SW480 (cell line): ENCODE results near the gene ATP11C.
"Not testable (repeated sequence)": the region's sequence is repeated elsewhere in the genome, so short reads cannot be mapped to it uniquely, and the experiment has no call there.

Experiments used
- DNase-seq: peaks from one replicate; pipeline ENCODE4 v3.0.0-alpha.2; 2016; ENCODE audit warnings: low spot score

The ATP11C gene

DNA sequence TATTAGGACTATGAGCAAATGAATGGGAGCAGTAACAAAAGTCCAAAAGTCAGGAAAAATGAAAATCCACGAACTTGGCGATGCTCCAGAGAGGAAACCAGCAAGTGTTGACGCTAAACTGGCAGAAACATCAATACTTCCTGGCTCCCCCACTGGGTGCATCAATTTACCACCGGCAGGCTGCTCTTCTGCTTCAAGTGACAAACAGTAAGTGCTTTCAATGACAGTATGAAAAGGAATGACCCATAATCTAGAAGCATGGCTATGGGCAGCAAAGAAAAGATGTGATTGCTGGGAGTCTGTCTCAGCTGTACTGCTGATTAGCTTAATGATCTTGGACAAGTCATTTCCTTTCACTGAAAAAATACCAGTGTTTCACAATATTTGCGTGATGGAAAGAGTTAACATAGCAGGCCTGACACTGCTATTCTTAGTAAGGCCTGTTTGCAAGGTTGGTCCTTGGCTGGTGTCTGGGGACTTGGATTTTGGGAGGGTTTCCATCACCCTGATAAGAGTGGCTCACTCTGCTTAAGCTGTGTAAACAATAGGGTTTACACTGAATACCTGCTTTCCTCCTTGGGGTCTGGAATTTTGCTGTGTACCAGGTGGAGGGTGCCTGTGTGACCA lies 8.7 kb downstream of the ATP11C start:
- DNase-seq = no peak

- not testable (repeated sequence) for DNase-seq
Measured at GRCh38 chrX:139921142-139921541, 11.7 kb downstream of the ATP11C start.

DNA sequence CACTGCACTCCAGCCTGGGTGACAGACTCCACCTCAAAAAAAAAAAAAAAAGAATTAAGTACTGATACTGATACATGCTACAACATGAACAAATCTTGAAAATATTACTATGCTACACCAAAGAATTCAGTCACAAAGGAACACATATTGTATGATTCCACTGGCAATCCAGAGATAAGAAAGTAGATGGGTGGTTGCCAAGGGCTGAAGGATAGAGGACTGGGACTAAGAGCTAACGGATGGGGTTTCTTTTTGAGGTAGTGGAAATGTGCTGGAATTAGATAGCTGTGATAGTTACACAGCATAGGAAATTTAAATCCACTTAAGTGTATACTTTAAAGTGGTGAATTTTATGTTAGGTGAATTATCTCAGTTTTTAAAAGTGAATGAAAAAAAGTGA lies 12.5 kb downstream of the ATP11C start:
- no peak for DNase-seq

DNA sequence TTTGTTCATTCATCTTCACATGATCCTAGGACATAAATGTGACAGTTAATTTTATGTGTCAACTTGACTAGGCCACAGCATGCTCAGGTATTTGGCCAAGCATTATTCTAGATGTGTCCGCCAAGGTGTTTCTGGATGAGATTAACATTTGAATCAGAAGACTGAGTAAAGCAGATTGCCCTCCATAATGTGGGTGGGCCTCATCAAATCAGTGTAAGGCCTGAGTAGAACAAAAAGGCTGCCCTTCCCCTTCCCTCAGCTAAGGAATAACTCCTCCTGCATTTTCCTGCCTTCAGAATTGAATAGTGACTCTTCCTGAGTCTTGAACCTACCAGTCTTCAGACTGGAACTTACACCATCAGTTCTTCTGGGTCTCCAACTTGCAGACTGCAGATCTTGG lies 18.4 kb downstream of the ATP11C start:
- DNase-seq = no peak

DNA sequence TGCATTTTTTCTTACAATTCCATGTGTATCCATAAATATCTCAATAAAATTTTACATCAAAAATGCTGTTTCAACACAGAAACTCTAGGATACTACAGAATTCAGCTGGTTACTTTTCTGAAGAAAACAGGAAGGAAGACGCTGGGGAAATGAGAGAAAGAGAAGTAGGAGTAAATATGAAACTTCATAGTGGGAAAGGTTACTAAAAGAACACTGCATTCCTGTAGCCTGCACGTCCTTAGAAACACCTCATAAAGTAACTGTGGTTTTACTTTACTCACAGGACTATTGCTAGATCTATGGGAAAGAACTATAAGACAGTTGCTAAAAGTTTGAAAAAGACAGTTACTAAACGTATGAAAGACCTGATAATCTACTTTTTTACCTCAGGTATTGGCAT lies 23.1 kb downstream of the ATP11C start:
- DNase-seq = no peak

- DNase-seq = no peak
Measured at GRCh38 chrX:139907078-139907477, 25.8 kb downstream of the ATP11C start.

- DNase-seq = peak; percentile 89
Measured at GRCh38 chrX:139905743-139906142, 27.1 kb downstream of the ATP11C start.

GRCh38 chrX:139905051-139905450 lies 27.8 kb downstream of the ATP11C start:
- DNase-seq = no peak

- no peak for DNase-seq
Measured at GRCh38 chrX:139903210-139903609, 29.6 kb downstream of the ATP11C start.

GRCh38 chrX:139902559-139902958 lies 30.3 kb downstream of the ATP11C start:
- DNase-seq = no peak

DNA sequence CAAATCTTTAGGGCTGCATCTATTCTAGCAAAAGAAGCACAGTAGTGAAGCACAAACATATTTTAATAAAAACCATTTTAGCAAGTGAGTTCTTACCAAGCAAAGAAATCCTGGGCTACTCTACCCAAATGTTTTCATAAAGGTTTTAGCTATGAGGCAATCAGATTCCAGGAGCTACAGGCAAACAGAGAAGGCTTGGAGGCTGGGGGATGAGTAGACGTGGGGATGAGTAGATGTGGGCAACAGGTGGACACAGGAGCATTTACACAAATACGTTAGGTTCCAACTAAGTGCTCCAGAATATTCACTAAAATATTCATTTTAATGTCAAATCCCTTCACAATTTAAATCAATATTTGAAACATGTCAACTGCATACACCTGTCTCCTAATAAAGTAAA lies 34.5 kb downstream of the ATP11C start:
- no peak for DNase-seq

- DNase-seq = no peak
Measured at GRCh38 chrX:139892512-139892911, 40.3 kb downstream of the ATP11C start.

- no peak for DNase-seq
Measured at GRCh38 chrX:139890991-139891700, 41.7 kb downstream of the ATP11C start.

GRCh38 chrX:139889760-139890159 lies 43.1 kb downstream of the ATP11C start:
- DNase-seq = no peak

GRCh38 chrX:139883984-139884383 lies 48.9 kb downstream of the ATP11C start:
- no peak for DNase-seq

DNA sequence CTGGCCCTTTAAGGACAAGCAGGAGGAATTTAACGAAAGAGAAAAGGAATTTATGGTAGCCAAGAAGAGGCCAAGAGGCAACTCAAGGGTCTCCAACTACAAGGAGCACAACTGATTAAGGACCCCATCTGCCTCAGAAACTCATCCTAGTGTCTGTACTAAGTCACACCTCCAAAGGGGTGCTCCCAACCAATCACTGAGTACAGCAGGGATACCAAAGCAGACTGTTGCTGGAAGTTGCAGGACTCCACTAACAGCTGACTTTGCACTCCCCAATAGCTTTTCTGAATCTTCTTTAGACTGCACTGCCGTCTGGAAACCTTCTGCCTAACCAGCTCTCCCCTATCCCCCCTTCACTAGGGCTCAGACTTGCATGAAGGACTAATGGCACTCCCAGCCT lies 50.6 kb downstream of the ATP11C start:
- DNase-seq = no peak

DNA sequence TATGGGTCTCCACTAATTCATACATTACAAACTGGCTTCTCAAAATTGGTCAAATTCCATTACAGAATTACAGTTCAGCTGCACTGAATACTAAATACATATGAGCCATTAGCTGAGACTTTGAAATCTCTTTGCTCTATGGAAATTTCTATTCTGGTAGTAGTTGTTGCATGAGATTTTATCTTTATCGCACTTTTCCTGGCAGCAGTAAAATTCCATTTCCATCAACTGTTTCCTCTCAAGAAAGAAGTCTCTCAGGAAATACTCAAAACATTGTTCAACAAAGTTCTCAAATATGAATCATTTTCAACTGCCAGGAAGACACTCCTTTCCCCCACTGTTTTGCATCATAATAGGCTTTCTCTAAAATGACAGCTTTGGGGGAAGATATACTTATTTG lies 51.3 kb downstream of the ATP11C start:
- no peak for DNase-seq

DNA sequence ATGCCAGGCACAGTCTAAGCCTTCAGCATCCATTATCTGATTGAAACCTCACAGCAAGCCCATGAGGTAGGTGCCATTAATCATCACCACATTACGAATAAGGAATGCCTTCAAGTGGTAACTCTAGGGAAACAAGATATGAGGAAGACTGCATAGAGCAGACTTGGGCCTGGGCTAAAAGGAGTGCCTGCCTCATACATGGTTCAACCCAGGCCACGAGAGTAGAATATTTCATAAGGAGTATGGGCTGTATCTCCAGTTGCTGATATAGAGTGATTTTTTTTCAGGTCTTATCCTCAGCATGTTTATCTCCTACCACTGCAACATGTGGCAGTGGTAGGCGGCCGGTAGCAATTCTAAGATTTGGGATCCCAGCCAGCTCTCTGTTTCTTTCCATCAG lies 51.7 kb downstream of the ATP11C start:
- no peak for DNase-seq

GRCh38 chrX:139877710-139878414 lies 55.0 kb downstream of the ATP11C start:
- DNase-seq = no peak

DNA sequence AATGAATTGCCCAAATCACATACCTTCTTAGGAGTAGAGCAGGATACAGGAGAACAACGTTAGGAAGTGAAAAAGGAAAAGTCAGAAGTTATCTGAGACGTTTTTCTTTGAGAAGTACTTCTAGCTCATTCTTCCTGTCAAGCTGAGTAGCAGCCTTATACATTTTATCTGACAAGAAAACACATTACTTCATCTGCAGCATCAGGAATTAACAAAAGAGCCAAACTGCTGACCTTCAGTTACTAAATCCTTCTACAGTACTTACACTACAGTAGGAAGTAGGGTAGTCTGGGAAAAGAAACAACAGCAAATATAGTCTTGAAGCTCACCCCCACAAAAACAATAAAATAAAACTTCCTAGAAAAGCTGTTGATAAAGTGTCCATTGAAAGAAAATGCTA lies 57.0 kb downstream of the ATP11C start:
- DNase-seq = no peak

- no peak for DNase-seq
Measured at GRCh38 chrX:139869796-139870195, 63.1 kb downstream of the ATP11C start.

DNA sequence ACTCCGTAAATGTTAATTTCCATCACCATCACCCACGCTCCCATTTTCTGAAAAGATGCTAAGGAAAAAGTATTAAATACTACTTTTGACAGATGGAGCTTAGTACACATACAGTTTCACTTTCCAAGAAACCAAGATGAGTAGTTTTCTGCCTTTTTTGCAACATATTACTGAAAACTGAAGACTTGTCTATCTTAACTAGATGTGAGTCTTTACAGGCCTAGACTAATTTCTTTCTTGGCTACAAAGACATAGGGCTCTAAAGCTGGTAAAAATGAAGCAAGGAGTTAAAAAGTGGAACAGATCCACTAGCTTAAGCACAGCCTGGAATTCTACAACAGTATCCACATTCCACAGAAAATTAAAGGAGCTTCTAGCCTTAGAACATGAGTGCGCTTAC lies 68.2 kb downstream of the ATP11C start:
- no peak for DNase-seq

GRCh38 chrX:139862208-139862607 lies 70.6 kb downstream of the ATP11C start:
- no peak for DNase-seq
